Sigmoid colon (tissue), 7 donors: ENCODE results near the gene NEUROG1. TPM values are rescaled to one million over a fixed set of nuclear protein-coding genes. Genes with fewer than 3 reads are reported as not detected.
"Not testable (repeated sequence)": the region's sequence is repeated elsewhere in the genome, so short reads cannot be mapped to it uniquely, and the experiment has no call there.

Experiments used
- DNase-seq: peaks from one replicate; pipeline ENCODE4 v3.0.0-alpha.2; 2019
- H3K27ac ChIP-seq, 4 donors: fragments of 200-600 bp; sonication (generic); one replicate each; pipeline ENCODE4 v1.5.1; 2016 to 2019; ENCODE audit warnings: mild to moderate bottlenecking in 1 of 4
- H3K27me3 ChIP-seq, 3 donors: fragments of 200-600 bp; sonication (generic); one replicate each; pipeline ENCODE4 v1.5.1; 2019; ENCODE audit warnings: mild to moderate bottlenecking in 1 of 3
- H3K36me3 ChIP-seq, 4 donors: fragments of 200-600 bp; sonication (generic); one replicate each; pipeline ENCODE4 v1.5.1; 2016 to 2019
- H3K4me1 ChIP-seq, 4 donors: fragments of 200-600 bp; sonication (generic); one replicate each; pipeline ENCODE4 v1.5.1; 2017 to 2019
- H3K4me3 ChIP-seq, 4 donors: fragments of 200-600 bp; sonication (generic); one replicate each; pipeline ENCODE4 v1.5.1; 2017 to 2019; ENCODE audit warnings: mild to moderate bottlenecking in 2 of 4, moderate library complexity in 1 of 4
- H3K9me3 ChIP-seq, 4 donors: fragments of 200-600 bp in 3 of 4; sonication (generic) in 3 of 4; one replicate each; pipeline versions ENCODE4 v1.5.1 to v1.6.1; 2013 to 2019
- CTCF ChIP-seq, 4 experiments: fragments of 450-650 bp in 3 of 4; fragments of 200-600 bp in 1 of 4; IDR thresholded peaks; one replicate each; pipeline ENCODE4 v1.5.1; 2016 to 2019; ENCODE audit warnings: antibody characterized with exemption in 4 of 4, mild to moderate bottlenecking in 3 of 4, moderate library complexity in 2 of 4
- EP300 ChIP-seq, 4 donors: sonication (generic); formaldehyde crosslinking; IDR thresholded peaks; one replicate each; pipeline ENCODE4 v1.6.1; 2017; ENCODE audit warnings: antibody characterized with exemption in 4 of 4
- POLR2A ChIP-seq, 2 donors: fragments of 450-650 bp; IDR thresholded peaks; one replicate each; pipeline ENCODE4 v1.6.1; 2016; ENCODE audit warnings: antibody characterized with exemption in 2 of 2, mild to moderate bottlenecking in 2 of 2, moderate library complexity in 2 of 2
- POLR2AphosphoS5 ChIP-seq, 4 donors: sonication (generic); formaldehyde crosslinking; IDR thresholded peaks; one replicate each; pipeline ENCODE4 v1.6.1; 2017; ENCODE audit warnings: antibody characterized with exemption in 4 of 4
- WGBS, 2 donors: extraction: QIAGEN DNeasy Blood & Tissue Kit; methylation state at CpG; one replicate each; pipeline ENCODE4 v1.1.7; 2013; 5-methylcytosine and 5-hydroxymethylcytosine counted together
- intact Hi-C: fragments of 100-400 bp; cut with DNase I; formaldehyde crosslinking; loops from one replicate; pipeline ENCODE4 v1.15.1; 2023
- polyA plus RNA-seq, 3 donors: library from polyadenylated mRNA; stranded (reverse); fragments of 200-250 nt; gene quantifications; one replicate each; pipeline ENCODE4 v1.2.3, GENCODE V29; 2013
- total RNA-seq, 4 donors: library from RNA; depleted of rRNA; stranded (reverse); fragments of >200 nt; gene quantifications; one replicate each; pipeline ENCODE4 v1.1.0, GENCODE V29; 2016
- donor health status: healthy with polysubstance abuse.
- donor health status: Bipolar disorder and iron deficiency.
- donor health status: healthy.

NEUROG1 gene
- total and polyA plus RNA-seq, 7 donors: not detected

- H3K4me3 ChIP-seq: no peak overlapping the region
- H3K36me3 ChIP-seq: no peaks in the 10 kb centered on the region
- 47 to 60% methylated on average over 3 of the region's 3 CpGs for WGBS, 2 donors
- H3K9me3 ChIP-seq: peaks cover 0 to 9% (median 1%) of the 10 kb centered on the region in 4 donors
- intact Hi-C loops: no loop called here
- peaks cover 0 to 20% (median 16%) of the 10 kb centered on the region in 4 donors for H3K4me1 ChIP-seq
- no peak overlapping the region for H3K27ac ChIP-seq
- peaks cover 38 to 89% (median 42%) of the 10 kb centered on the region in 3 donors for H3K27me3 ChIP-seq
- DNase-seq: no peak
- no peak for TF ChIP-seq POLR2AphosphoS5 (IDR thresholded peaks at IDR 0.05)
- no peak for TF ChIP-seq CTCF (IDR thresholded peaks at IDR 0.05)
- no peak for TF ChIP-seq POLR2A (IDR thresholded peaks at IDR 0.05)
- TF ChIP-seq EP300 (IDR thresholded peaks at IDR 0.05): no peak
These were observed 2.4 kb downstream of the NEUROG1 start for GRCh38 chr5:135533334-135533733.

- H3K9me3 ChIP-seq, H3K4me3 ChIP-seq, DNase-seq, H3K36me3 ChIP-seq, H3K27ac ChIP-seq, intact Hi-C loops, H3K4me1 ChIP-seq: not testable (repeated sequence)
- peaks cover 6 to 58% (median 9%) of the 10 kb centered on the region in 3 donors for H3K27me3 ChIP-seq
- WGBS, 2 donors: 72 to 75% methylated on average over 5 of the region's 5 CpGs
These were observed 6.2 kb downstream of the NEUROG1 start for GRCh38 chr5:135529576-135529975.

GRCh38 chr5:135526924-135527323 is 8.8 kb downstream of the NEUROG1 start:
- H3K36me3 ChIP-seq: no peaks in the 10 kb centered on the region
- no peaks in the 10 kb centered on the region for H3K4me1 ChIP-seq
- no peaks in the 10 kb centered on the region for H3K9me3 ChIP-seq
- H3K27ac ChIP-seq: no peak overlapping the region
- TF ChIP-seq POLR2A (IDR thresholded peaks at IDR 0.05): no peak
- no peak for TF ChIP-seq POLR2AphosphoS5 (IDR thresholded peaks at IDR 0.05)
- TF ChIP-seq EP300 (IDR thresholded peaks at IDR 0.05): no peak
- TF ChIP-seq CTCF (IDR thresholded peaks at IDR 0.05): no peak
- DNase-seq: no peak
- H3K4me3 ChIP-seq: no peak overlapping the region
- peaks cover 0 to 31% (median 0%) of the 10 kb centered on the region in 3 donors for H3K27me3 ChIP-seq
- intact Hi-C loops: no loop called here

- no peaks in the 10 kb centered on the region for H3K9me3 ChIP-seq
- no peak for DNase-seq
- H3K27ac ChIP-seq: no peak overlapping the region
- no peaks in the 10 kb centered on the region for H3K36me3 ChIP-seq
- TF ChIP-seq EP300 (IDR thresholded peaks at IDR 0.05) (no peak), POLR2A (IDR thresholded peaks at IDR 0.05) (no peak), POLR2AphosphoS5 (IDR thresholded peaks at IDR 0.05) (no peak), CTCF (IDR thresholded peaks at IDR 0.05) (no peak)
- H3K4me1 ChIP-seq: no peaks in the 10 kb centered on the region
- 24 to 57% methylated on average over 2 of the region's 2 CpGs for WGBS, 2 donors
- intact Hi-C loops: no loop called here
- peaks cover 0 to 7% (median 0%) of the 10 kb centered on the region in 3 donors for H3K27me3 ChIP-seq
- H3K4me3 ChIP-seq: no peak overlapping the region
These were observed 13.8 kb downstream of the NEUROG1 start for GRCh38 chr5:135521964-135522363.

- DNase-seq: no peak
- no peak overlapping the region for H3K27ac ChIP-seq
- WGBS, 2 donors: 83 to 85% methylated on average over 4 of the region's 4 CpGs
- H3K9me3 ChIP-seq: peaks cover 0 to 3% (median 0%) of the 10 kb centered on the region in 4 donors
- no peak for TF ChIP-seq EP300 (IDR thresholded peaks at IDR 0.05)
- no peak for TF ChIP-seq POLR2A (IDR thresholded peaks at IDR 0.05)
- no peak for TF ChIP-seq POLR2AphosphoS5 (IDR thresholded peaks at IDR 0.05)
- no peak overlapping the region for H3K4me3 ChIP-seq
- H3K4me1 ChIP-seq: no peaks in the 10 kb centered on the region
- no peaks in the 10 kb centered on the region for H3K27me3 ChIP-seq
- H3K36me3 ChIP-seq: no peaks in the 10 kb centered on the region
- intact Hi-C loops: no loop called here
These were observed 18.1 kb downstream of the NEUROG1 start for GRCh38 chr5:135517631-135518030.

- 82 to 89% methylated on average over 3 of the region's 3 CpGs for WGBS, 2 donors
- intact Hi-C loops: no loop called here
These were observed 21.6 kb downstream of the NEUROG1 start for GRCh38 chr5:135514116-135514515.

More at GRCh38 chr5:135514116-135514515, 21.6 kb downstream of the NEUROG1 start:
- Histone ChIP-seq H3K27ac (no peak overlapping the region), H3K36me3 (no peaks in the 10 kb centered on the region), H3K9me3 (peaks cover 0 to 3% (median 0%) of the 10 kb centered on the region in 4 donors), H3K4me1 (no peaks in the 10 kb centered on the region), H3K27me3 (peaks cover 0 to 16% (median 0%) of the 10 kb centered on the region in 3 donors), H3K4me3 (no peak overlapping the region)
- TF ChIP-seq CTCF (IDR thresholded peaks at IDR 0.05) (no peak), POLR2A (IDR thresholded peaks at IDR 0.05) (no peak), EP300 (IDR thresholded peaks at IDR 0.05) (no peak), POLR2AphosphoS5 (IDR thresholded peaks at IDR 0.05) (no peak)
- DNase-seq: no peak
